Daoy (cell line): ENCODE measurements around the gene BTD. TPM values are rescaled to one million over a fixed set of nuclear protein-coding genes. Genes with fewer than 3 reads are reported as not detected.

ENCODE experiments used
- DNase-seq: peaks from one replicate; pipeline ENCODE4 v3.0.0-alpha.2; 2015; ENCODE audit warnings: low read depth
- total RNA-seq: library from RNA; depleted of rRNA; stranded (reverse); fragments of >200 nt; shearing (Covaris generic); gene quantifications from 2 replicates; pipeline ENCODE4 v1.2.3, GENCODE V29; 2014

The BTD gene
- total RNA-seq, 1 experiment from 2014 or later: 3.7 TPM

- peak; percentile 81 for DNase-seq
Measured at GRCh38 chr3:15636028-15636709, 34.6 kb downstream of the BTD start.

GRCh38 chr3:15637131-15637951 lies 35.8 kb downstream of the BTD start:
- peak; percentile 28 for DNase-seq

GRCh38 chr3:15638193-15638890 lies 36.8 kb downstream of the BTD start:
- DNase-seq: no peak

GRCh38 chr3:15638891-15639262 lies 37.3 kb downstream of the BTD start:
- no peak for DNase-seq

GRCh38 chr3:15645246-15645645 lies 43.7 kb downstream of the BTD start:
- no peak for DNase-seq

GRCh38 chr3:15645740-15646501 lies 44.4 kb downstream of the BTD start:
- peak; percentile 91 for DNase-seq

- peak; percentile 95 for DNase-seq
Measured at GRCh38 chr3:15646851-15647511, 45.4 kb downstream of the BTD start.

GRCh38 chr3:15647611-15648167 lies 46.1 kb downstream of the BTD start:
- peak; percentile 91 for DNase-seq

GRCh38 chr3:15649341-15649740 lies 47.8 kb downstream of the BTD start:
- DNase-seq: no peak

GRCh38 chr3:15649858-15650257 lies 48.3 kb downstream of the BTD start:
- DNase-seq: no peak

- DNase-seq: no peak
Measured at GRCh38 chr3:15651396-15651795, 49.9 kb downstream of the BTD start.

- DNase-seq: no peak
Measured at GRCh38 chr3:15653321-15653720, 51.8 kb downstream of the BTD start.

GRCh38 chr3:15654127-15654526 lies 52.6 kb downstream of the BTD start:
- no peak for DNase-seq

GRCh38 chr3:15654891-15655290 lies 53.3 kb downstream of the BTD start:
- DNase-seq: no peak

- no peak for DNase-seq
Measured at GRCh38 chr3:15656342-15656741, 54.8 kb downstream of the BTD start.

GRCh38 chr3:15657016-15657415 lies 55.5 kb downstream of the BTD start:
- no peak for DNase-seq

- no peak for DNase-seq
Measured at GRCh38 chr3:15659254-15659975, 57.9 kb downstream of the BTD start.

- no peak for DNase-seq
Measured at GRCh38 chr3:15660055-15660935, 58.8 kb downstream of the BTD start.

- DNase-seq: no peak
Measured at GRCh38 chr3:15664144-15664543, 62.6 kb downstream of the BTD start.
